ENCODE results near the gene GPS1.

GPS1 gene

DNA sequence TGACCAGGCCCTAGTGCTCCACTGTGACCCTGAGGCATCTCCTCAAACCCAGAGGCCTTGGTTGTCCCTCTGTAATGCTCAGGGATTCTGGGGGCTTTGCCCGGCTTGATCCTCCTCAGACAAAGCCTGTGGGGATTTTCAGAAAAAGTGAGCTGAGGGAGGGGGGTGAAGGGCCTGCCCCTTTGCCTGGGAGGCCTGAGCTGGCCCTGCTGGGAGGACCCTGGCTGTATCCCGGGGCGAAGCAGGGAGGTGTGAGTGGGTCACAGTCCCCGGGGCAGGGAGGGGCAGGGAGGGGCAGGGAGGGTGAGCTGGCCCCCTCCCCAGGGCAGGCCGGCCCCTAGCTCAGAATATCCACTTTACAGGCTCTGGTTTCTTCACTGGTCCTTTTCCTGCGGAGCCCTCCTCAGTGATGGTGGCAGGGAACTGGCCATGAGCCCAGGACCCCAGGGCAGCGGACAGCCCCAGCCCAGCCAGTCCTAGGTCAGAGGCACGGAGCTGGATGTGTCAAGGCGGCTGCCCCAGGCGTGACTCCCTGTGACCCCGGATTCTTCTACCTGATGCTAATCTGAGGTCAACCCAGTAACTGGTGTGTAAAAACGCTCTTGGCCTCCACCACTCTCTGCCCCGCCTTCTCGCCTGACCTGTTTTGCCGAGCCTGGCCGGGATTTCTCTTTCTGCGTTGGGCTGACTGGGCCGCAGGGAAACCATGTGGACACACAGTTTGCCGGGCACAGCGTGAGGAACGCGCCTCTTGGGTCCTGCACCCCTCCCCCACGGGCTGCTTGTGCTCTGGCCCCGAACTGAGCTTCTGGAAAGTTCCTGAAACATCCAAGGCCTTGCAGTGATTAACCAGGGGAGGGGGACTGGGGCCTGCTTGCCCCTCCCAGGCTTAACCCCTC, 52.1 kb downstream of the GPS1 start:
- DNase-seq (ENCODE audit: low read depth, low spot score) = peak; percentile 39

DNA sequence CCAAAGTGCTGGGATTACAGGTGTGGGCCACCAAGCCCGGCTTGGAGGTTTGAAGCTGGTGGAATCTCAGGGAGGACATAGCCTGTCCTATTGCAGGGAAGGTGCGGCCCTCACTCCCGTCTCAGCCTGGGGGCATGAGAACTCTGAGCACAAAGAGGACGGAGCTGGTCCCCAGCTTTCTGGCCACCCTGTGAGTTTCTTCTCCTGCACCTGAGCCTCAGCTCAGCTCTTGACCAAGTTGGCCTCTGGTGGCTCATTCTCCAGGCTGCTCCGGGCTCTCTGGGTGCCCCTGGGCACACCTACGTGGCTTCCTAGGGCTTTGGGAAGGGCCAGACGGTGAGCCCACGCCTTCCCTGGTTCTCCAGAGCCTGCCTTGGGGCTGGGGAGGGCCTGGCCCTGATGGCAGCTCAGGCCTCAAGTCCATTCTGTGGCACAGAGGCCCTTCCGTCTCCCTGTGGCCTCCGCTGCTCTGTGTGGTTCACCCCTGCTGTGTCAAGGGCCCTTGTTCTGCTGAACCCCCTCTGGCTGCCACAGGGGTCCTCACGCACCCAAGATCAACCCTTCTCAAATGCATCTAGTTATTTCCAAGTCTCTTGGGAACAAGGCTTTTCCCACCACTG, 53.2 kb downstream of the GPS1 start:
- DNase-seq (ENCODE audit: low read depth, low spot score) = no peak

- no peak for DNase-seq (ENCODE audit: low read depth, low spot score)
Measured at GRCh38 chr17:82105417-82105881, 53.8 kb downstream of the GPS1 start.

DNA sequence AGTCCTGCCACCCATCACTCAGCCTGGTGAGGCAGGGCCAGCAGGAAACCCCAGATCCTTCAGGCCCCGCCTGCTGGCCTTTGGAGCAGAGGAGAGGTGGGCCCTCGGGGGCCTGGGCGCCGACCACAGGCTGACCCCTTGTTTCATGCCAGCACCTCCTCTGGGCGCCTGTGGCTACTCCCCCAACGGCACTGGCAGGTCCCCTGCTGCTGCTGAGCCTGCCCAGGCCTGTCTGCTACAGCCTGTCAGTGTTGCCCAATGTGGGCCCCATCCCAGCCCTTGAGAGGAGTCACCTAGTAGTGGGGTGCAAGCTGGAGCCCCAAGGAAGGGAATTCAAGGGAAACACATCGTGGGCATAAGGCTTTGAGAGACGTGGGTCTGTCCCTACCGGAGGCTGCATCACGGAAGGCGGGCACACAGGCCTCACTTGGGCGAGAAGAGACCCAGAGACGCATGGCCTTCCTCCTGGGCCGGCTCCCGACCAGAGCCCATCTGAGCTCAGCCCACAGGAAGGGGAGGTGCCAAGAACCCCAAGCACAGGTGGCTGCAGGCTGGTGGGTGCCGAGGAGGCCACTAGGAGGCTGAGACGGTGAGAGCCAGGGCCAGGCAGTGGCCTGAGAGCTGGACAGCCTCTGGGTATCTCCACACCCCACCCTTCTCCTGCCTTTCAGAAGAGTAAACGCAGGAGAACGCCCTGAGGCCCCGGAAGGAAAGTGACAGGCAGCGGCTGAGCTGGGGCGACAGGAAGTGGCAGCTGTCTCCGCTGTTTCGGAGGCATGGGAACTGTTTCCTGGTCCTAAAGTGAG, 54.4 kb downstream of the GPS1 start:
- peak; percentile 54 for DNase-seq (ENCODE audit: low read depth, low spot score)

- no peak for DNase-seq (ENCODE audit: low read depth, low spot score)
Measured at GRCh38 chr17:82106688-82107305, 55.1 kb downstream of the GPS1 start.
